A673 (cell line): ENCODE results near the gene GPR153. TPM values are rescaled to one million over a fixed set of nuclear protein-coding genes. Genes with fewer than 3 reads are reported as not detected.
A peak's percentile ranks its signal among the peaks of the same experiment; 100 is the strongest.

Source experiments
- BruUV-seq: library from RNA; stranded (reverse); fragments of 400-500 nt; replicated peaks from 2 replicates; lab custom pipeline; 2021; lab: Mats Ljungman, UMichigan
- CTCF ChIA-PET: fragments of 300-600 bp; sonication (Branson Sonifier 250); formaldehyde crosslinking; loops from one replicate; lab custom pipeline; 2022; ENCODE audit warnings: antibody characterized with exemption; lab: Charles Lee
- POLR2A ChIA-PET: fragments of 300-600 bp; sonication (Branson Sonifier 250); formaldehyde crosslinking; loops from one replicate; lab custom pipeline; 2022; ENCODE audit warnings: antibody characterized with exemption; ENCODE audit not compliant: low non-redundant PET; lab: Charles Lee
- DNase-seq: peaks from one replicate; pipeline ENCODE4 v3.0.0-alpha.2; 2015; ENCODE audit warnings: low spot score
- H3K27ac ChIP-seq: fragments of 200-600 bp; sonication (generic); 2 replicates; pipeline ENCODE4 v1.5.1; 2016; ENCODE audit warnings: mixed run types, low read depth, mild to moderate bottlenecking, mixed read lengths, antibody characterized with exemption, low read length; ENCODE audit not compliant: poor library complexity, severe bottlenecking
- H3K27me3 ChIP-seq: fragments of 200-600 bp; sonication (generic); replicated peaks from 2 replicates; pipeline ENCODE4 v1.6.1; 2017; ENCODE audit warnings: mixed run types, low read depth, mild to moderate bottlenecking, mixed read lengths, antibody characterized with exemption, low read length; ENCODE audit not compliant: insufficient read depth, poor library complexity
- H3K36me3 ChIP-seq: fragments of 200-600 bp; sonication (generic); 2 replicates; pipeline ENCODE4 v1.6.1; 2016; ENCODE audit warnings: mixed run types, mild to moderate bottlenecking, mixed read lengths, antibody characterized with exemption, low read length; ENCODE audit not compliant: insufficient read depth, poor library complexity, severe bottlenecking
- H3K4me1 ChIP-seq: fragments of 200-600 bp; sonication (generic); 2 replicates; pipeline ENCODE4 v1.6.1; 2017; ENCODE audit warnings: mixed run types, mild to moderate bottlenecking, mixed read lengths, antibody characterized with exemption, low read length; ENCODE audit not compliant: insufficient read depth, poor library complexity, severe bottlenecking
- H3K4me3 ChIP-seq: fragments of 200-600 bp; sonication (generic); 2 replicates; pipeline ENCODE4 v1.5.1; 2016; ENCODE audit warnings: low read depth, mixed run types, mild to moderate bottlenecking, mixed read lengths, low read length; ENCODE audit not compliant: poor library complexity, severe bottlenecking
- H3K9me3 ChIP-seq: fragments of 200-600 bp; sonication (generic); 2 replicates; pipeline ENCODE4 v1.6.1; 2016; ENCODE audit warnings: mixed run types, low read depth, mild to moderate bottlenecking, mixed read lengths, antibody characterized with exemption, low read length; ENCODE audit not compliant: poor library complexity, severe bottlenecking
- EZH2 ChIP-seq: fragments of 200-600 bp; sonication (generic); IDR thresholded peaks from 2 replicates; pipeline ENCODE4 v1.6.1; 2017; ENCODE audit warnings: borderline replicate concordance, low read depth, mild to moderate bottlenecking, mixed read lengths, antibody characterized with exemption, low read length; ENCODE audit not compliant: poor library complexity, severe bottlenecking
- intact Hi-C: fragments of 100-400 bp; cut with micrococcal nuclease; formaldehyde crosslinking; loops from one replicate; pipeline ENCODE4 v1.10.0; 2022; ENCODE audit not compliant: unreplicated experiment
- total RNA-seq: library from RNA; stranded (reverse); gene quantifications from 2 replicates; pipeline ENCODE4 v1.2.3, GENCODE V29; 2021
- TF ChIP-seq, protein P1 (sequence below): fragments of 300-800, 200-600 bp; sonication (generic); conservative IDR thresholded peaks from 2 replicates; pipeline ENCODE4 v1.5.1; 2017; ENCODE audit warnings: low read depth, mild to moderate bottlenecking, antibody characterized with exemption, low read length, moderate library complexity, mixed read lengths

The GPR153 gene
- total RNA-seq, 1 experiment from 2014 or later, result 8.4 TPM

DNA sequence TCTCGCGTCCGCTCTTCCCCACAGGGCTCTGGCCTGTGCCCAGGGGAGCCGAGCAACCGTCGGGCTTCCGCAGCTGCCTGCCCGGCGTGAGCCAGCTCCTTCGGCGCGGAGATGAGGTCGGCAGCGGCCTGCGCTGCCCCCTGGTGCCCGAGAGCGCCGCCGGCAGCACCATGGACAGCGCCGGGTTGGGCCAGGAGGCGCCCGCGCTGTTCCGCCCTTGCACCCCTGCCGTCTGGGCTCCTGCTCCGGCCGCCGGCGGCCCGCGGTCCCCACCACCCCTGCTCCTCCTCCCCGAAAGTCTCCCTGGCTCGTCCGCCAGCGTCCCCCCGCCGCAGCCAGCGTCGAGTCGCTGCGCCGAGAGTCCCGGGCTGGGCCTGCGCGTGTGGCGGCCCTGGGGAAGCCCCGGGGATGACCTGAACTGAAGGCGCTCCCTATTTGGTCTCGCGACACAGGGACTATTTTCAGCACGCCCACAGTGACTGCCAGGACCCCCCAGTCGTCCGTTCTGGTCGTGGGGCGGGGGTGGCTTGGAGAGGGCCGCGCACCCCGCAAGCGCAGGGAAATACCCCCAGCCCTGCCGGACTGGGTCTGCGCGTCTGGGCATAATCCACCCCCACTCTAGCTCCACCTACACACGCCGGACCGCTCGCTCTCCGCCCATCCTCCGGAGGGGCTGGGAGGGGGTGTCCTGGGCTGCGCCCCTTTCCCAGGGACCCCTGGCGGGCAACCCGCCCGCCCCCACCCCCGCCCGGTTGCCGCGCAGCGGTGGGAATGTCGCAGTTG, 15.6 kb downstream of the GPR153 start:
- H3K27me3 ChIP-seq, result peaks cover 56% of the 10 kb centered on the region
- DNase-seq, result peak; percentile 88
- H3K9me3 ChIP-seq, result no peaks in the 10 kb centered on the region
- TF ChIP-seq, protein P1, sequence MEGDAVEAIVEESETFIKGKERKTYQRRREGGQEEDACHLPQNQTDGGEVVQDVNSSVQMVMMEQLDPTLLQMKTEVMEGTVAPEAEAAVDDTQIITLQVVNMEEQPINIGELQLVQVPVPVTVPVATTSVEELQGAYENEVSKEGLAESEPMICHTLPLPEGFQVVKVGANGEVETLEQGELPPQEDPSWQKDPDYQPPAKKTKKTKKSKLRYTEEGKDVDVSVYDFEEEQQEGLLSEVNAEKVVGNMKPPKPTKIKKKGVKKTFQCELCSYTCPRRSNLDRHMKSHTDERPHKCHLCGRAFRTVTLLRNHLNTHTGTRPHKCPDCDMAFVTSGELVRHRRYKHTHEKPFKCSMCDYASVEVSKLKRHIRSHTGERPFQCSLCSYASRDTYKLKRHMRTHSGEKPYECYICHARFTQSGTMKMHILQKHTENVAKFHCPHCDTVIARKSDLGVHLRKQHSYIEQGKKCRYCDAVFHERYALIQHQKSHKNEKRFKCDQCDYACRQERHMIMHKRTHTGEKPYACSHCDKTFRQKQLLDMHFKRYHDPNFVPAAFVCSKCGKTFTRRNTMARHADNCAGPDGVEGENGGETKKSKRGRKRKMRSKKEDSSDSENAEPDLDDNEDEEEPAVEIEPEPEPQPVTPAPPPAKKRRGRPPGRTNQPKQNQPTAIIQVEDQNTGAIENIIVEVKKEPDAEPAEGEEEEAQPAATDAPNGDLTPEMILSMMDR, result peak; percentile 79
- TF ChIP-seq EZH2, result no peak
- no peak overlapping the region for H3K27ac ChIP-seq
- ChIA-PET CTCF (interaction anchor here (0.5 to 2.8 kb wide), 15 partner anchors 9 to 277 kb away, joined by 3 to 23 read pairs (median 4); no protein-coding TSS in a partner anchor), POLR2A (no interaction called here)
- peaks cover 26% of the 10 kb centered on the region for H3K4me1 ChIP-seq
- intact Hi-C loops, result loop anchor here (2.0 kb wide), 1 partner anchor 136 kb away; no protein-coding TSS in a partner anchor
- H3K4me3 ChIP-seq, result peak overlapping the region; percentile 46
- BruUV-seq, result no TSS peak
- H3K36me3 ChIP-seq, result no peaks in the 10 kb centered on the region

DNA sequence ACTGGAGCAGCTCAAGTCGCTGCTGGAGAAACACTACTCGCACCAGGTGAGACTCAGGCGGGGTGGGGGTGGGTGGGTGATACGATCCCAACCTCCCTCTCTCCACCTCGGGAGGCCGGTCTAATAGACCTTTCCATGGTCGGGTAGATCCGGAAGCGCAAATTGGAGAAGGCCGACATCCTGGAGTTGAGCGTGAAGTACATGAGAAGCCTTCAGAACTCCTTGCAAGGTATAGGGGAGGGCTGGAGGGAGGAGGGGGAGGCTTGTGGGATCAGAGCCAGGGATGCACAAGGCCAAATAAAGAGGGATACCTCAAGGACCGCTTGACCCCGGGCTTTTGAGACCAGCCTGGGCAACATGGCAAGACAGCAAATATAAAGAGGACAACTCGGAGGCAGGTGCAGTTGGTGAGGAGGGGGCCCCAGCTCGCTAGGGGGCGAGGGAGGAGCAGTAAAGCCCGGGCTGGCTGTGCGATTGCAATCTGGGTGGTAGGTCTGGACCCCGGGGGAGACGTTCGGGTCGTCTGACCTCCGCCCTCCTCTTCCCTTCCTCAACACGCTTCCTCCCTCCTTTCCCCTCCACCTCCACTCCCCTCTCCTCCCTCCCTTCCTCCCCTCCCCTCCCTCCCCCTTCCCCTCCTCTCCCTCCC, 16.4 kb downstream of the GPR153 start:
- intact Hi-C loops, result loop anchor here (2.0 kb wide), 1 partner anchor 136 kb away; no protein-coding TSS in a partner anchor
- TF ChIP-seq EZH2, result no peak
- TF ChIP-seq, protein P1, result no peak
- H3K27ac ChIP-seq, result no peak overlapping the region
- BruUV-seq, result no TSS peak
- H3K36me3 ChIP-seq, result no peaks in the 10 kb centered on the region
- peaks cover 50% of the 10 kb centered on the region for H3K27me3 ChIP-seq
- POLR2A ChIA-PET, result no interaction called here
- H3K4me3 ChIP-seq, result no peak overlapping the region
- CTCF ChIA-PET, result interaction anchor here (0.5 to 2.5 kb wide), 8 partner anchors 8 to 194 kb away, joined by 3 to 23 read pairs (median 4); no protein-coding TSS in a partner anchor
- DNase-seq, result no peak
- H3K4me1 ChIP-seq, result peaks cover 26% of the 10 kb centered on the region
- H3K9me3 ChIP-seq, result no peaks in the 10 kb centered on the region

DNA sequence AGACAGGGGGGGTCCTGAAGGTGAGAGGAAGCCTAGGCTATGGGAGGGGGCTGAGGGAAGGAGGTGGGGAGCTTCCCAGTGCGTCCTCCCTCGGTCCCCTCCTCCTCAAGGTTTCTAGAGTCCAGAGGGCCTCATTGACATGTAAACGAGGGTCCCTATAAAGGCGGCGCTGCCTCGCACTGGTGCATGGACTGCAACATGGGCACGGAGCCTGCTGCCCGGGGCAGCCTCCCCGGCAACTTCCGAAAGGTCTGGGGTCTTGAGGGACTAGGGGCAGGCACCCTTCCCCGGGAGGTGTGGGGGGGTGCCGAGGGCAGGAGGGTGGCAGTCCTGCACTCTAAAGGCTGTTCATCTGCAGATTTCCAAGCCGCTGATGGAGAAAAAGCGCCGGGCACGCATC, 16.9 kb downstream of the GPR153 start, which contains the start of gene HES3:
Gene HES3, plus strand, starts transcription at position 187 of the 400 bp plus-strand sequence. Its CDS starts 187 bp downstream, at position 374.
- Histone ChIP-seq H3K4me3 (no peak within 1 kb of the TSS), H3K27me3 (peaks cover 48% of the 10 kb centered on the region), H3K27ac (no peak within 1 kb of the TSS), H3K36me3 (no peaks in the 10 kb centered on the region), H3K9me3 (no peaks in the 10 kb centered on the region), H3K4me1 (peaks cover 26% of the 10 kb centered on the region)
- no TSS peak for BruUV-seq
- POLR2A ChIA-PET, result no interaction called here
- intact Hi-C loops, result loop anchor here (2.0 kb wide), 1 partner anchor 135 kb away; no protein-coding TSS in a partner anchor
- CTCF ChIA-PET, result interaction anchor here (2.5 kb wide), 1 partner anchor 191 kb away, joined by 23 read pairs; no protein-coding TSS in a partner anchor
- DNase-seq, result no peak
- TF ChIP-seq, protein P1, result no peak
- no peak for TF ChIP-seq EZH2
